Breast epithelium (tissue), 3 donors: ENCODE measurements around the gene ITGAL.
"Not testable (repeated sequence)": the region's sequence is repeated elsewhere in the genome, so short reads cannot be mapped to it uniquely, and the experiment has no call there.

Experiments
- POLR2A ChIP-seq: fragments of 450-650 bp; IDR thresholded peaks from one replicate; pipeline ENCODE4 v1.6.1; 2016; ENCODE audit warnings: antibody characterized with exemption, mild to moderate bottlenecking, moderate library complexity
- POLR2AphosphoS5 ChIP-seq, 3 donors: sonication (generic); formaldehyde crosslinking; IDR thresholded peaks; one replicate each; pipeline ENCODE4 v1.6.1; 2017; ENCODE audit warnings: antibody characterized with exemption in 3 of 3
- TF ChIP-seq, protein P1 (sequence below), 3 donors: fragments of 450-650 bp; IDR thresholded peaks; one replicate each; pipeline ENCODE4 v1.5.1; 2016 to 2017; ENCODE audit warnings: antibody characterized with exemption in 3 of 3, mild to moderate bottlenecking in 3 of 3, moderate library complexity in 3 of 3

DNA sequence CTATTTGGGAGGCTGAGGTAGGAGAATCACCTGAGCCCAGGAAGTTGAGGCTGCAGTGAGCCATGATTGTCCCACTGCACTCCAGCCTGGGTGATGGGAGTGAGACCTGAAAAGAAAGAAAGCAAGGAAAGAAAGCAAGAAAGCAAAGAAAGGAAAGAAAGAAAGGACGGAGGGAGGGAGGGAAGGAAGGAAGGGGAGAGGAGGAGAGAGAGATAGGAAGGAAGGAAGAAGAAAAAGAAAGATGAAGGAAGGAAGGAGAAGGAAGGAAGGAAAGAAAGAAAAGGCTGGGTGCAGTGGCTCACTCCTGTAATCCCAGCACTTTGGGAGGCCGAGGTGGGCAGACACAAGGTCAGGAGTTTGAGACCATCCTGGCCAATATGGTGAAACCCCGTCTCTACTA is 5.2 kb downstream of the ITGAL start:
- TF ChIP-seq, protein P1, sequence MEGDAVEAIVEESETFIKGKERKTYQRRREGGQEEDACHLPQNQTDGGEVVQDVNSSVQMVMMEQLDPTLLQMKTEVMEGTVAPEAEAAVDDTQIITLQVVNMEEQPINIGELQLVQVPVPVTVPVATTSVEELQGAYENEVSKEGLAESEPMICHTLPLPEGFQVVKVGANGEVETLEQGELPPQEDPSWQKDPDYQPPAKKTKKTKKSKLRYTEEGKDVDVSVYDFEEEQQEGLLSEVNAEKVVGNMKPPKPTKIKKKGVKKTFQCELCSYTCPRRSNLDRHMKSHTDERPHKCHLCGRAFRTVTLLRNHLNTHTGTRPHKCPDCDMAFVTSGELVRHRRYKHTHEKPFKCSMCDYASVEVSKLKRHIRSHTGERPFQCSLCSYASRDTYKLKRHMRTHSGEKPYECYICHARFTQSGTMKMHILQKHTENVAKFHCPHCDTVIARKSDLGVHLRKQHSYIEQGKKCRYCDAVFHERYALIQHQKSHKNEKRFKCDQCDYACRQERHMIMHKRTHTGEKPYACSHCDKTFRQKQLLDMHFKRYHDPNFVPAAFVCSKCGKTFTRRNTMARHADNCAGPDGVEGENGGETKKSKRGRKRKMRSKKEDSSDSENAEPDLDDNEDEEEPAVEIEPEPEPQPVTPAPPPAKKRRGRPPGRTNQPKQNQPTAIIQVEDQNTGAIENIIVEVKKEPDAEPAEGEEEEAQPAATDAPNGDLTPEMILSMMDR (IDR thresholded peaks at IDR 0.05), result not testable (repeated sequence)
- TF ChIP-seq POLR2A; POLR2AphosphoS5 (IDR thresholded peaks at IDR 0.05): not testable (repeated sequence)
